CD4-positive, alpha-beta T cell treated with Interferon gamma for 1 hour (primary cell): ENCODE measurements around the gene CAPN1.
"Not testable (repeated sequence)": the region's sequence is repeated elsewhere in the genome, so short reads cannot be mapped to it uniquely, and the experiment has no call there.

Experiments
- DNase-seq: peaks from one replicate; pipeline ENCODE4 v3.0.0-alpha.2; 2020

The CAPN1 gene

GRCh38 chr11:65160643-65161042 is 21.1 kb upstream of the CAPN1 start:
- DNase-seq: no peak

- no peak for DNase-seq
These were observed 18.0 kb upstream of the CAPN1 start for GRCh38 chr11:65163684-65164083.

DNA sequence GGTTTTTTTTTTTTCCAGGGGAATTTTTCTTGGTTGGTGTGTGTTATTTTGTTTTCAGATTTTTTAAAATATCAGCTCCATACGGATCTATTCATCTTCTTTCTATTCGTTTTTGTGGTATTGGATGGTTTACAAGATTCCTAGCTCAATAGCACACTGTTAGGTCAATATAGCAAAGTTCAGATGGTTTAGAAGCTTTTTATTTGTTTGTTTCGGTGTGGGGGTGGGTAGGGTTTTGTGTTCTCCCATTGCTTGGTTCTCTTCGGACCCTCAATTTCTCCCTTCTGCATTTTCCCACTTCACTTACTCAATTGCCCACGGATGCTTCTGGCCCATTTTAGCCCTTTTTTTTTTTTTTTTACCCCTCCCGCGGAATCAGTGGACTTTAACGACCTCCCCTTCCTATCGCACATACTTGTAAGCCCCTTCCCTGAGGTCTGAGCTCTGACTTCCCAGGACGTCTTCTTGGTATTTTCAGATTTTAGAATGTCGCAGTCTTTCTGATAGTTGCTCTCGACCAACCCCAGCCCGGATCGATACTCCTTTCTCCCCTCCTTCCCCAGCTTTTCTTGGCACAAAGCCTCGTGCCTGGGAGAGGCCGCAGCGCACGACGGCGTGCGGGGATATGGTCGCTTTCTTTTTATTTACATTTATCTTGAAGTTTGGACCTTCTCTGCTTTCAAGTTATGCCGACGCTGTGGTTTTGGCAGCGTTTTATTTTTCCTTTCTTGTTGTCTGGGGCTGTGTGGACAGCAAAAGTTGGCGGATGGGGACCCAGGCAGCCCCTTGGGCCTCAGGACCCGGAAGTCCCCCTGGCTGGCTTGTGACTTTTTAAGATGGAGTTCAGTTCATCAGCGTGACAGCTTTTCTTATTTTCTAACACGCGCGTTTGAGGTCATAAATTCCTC is 16.1 kb upstream of the CAPN1 start:
- no peak for DNase-seq

DNA sequence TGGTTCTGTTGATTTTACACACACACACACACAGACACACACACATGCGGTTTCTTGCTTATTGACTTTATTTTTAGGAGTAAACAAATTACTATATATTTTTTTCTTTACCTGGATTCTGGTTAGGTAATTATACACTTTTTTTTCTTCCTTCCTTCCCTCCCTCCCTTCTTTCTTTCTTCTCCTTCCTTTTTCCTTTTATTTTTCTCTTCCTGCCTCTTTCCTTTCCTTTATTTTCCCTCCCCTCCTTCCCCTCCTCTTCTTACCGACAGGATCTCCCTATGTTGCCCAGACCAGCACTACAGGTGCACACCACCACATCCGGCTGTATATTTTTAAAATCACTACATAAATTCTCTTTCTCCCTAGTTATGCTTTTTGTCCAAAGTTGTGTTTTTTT is 14.8 kb upstream of the CAPN1 start:
- no peak for DNase-seq

GRCh38 chr11:65167656-65168055 is 14.1 kb upstream of the CAPN1 start:
- no peak for DNase-seq

GRCh38 chr11:65169164-65169641 is 12.5 kb upstream of the CAPN1 start:
- DNase-seq: no peak

- no peak for DNase-seq
These were observed 11.6 kb upstream of the CAPN1 start, which contains the start of gene SPDYC for GRCh38 chr11:65170058-65170534. SPDYC (plus strand) TSS chr11:65170233; CDS start chr11:65171358, 1,125 bp downstream.

- no peak for DNase-seq
These were observed 9.1 kb upstream of the CAPN1 start for GRCh38 chr11:65172600-65172999.

DNA sequence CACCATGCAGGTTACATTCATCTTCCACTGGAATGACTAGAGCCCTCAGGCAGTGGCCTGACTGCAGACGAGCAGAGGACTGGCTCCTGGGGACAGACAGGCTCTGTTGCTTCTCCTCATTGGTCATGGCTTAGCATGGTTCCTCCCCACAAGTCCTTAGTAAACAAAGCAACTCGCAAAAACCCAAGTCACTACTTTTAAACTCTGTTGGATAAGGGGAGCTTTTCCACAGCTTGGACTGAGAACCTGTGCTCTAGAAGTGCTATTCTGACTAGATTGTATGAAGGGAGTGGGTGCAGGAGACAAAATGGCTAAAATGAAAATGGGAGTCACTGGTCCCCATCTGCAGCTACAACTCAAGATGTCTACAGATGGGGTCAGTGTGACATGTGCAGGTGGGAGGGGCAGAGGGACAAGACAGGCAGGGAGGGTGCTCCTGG is 7.1 kb upstream of the CAPN1 start:
- DNase-seq: not testable (repeated sequence)

DNA sequence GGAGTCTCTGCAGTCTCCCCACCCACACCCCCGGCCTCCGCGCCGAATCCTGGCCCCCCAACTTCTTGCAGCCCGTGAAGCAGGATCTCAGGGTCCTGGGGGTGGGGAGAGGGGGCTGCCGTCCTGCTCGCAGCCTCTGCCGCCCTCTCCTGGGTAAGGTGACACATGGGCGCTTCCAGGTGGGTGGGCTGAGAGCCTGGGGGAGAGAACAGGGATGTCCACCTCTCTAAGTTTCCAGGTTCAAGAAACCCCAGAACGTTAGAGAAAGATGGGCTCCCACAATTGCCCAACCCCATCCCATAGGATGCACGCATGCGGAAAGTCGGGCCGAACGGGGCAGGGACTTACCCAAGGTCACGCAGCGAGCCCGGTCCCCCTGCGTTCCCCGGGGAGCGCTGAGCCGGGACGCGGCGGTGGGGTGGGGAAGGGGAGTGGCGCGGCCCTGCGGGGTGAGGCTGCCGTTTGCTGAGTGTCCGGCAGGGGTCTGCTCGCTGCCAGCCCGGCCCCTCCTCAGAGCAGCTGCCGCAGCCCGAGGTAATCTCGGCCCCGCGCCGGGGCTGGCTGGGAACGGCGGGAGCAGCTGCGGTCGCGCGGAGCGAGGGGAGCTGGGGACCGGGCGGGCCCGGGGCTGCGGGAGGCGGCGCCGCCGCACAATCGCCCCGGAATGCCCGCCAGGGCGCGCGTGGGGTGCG is 705 bp upstream of the CAPN1 start:
- DNase-seq: peak; percentile 61

DNA sequence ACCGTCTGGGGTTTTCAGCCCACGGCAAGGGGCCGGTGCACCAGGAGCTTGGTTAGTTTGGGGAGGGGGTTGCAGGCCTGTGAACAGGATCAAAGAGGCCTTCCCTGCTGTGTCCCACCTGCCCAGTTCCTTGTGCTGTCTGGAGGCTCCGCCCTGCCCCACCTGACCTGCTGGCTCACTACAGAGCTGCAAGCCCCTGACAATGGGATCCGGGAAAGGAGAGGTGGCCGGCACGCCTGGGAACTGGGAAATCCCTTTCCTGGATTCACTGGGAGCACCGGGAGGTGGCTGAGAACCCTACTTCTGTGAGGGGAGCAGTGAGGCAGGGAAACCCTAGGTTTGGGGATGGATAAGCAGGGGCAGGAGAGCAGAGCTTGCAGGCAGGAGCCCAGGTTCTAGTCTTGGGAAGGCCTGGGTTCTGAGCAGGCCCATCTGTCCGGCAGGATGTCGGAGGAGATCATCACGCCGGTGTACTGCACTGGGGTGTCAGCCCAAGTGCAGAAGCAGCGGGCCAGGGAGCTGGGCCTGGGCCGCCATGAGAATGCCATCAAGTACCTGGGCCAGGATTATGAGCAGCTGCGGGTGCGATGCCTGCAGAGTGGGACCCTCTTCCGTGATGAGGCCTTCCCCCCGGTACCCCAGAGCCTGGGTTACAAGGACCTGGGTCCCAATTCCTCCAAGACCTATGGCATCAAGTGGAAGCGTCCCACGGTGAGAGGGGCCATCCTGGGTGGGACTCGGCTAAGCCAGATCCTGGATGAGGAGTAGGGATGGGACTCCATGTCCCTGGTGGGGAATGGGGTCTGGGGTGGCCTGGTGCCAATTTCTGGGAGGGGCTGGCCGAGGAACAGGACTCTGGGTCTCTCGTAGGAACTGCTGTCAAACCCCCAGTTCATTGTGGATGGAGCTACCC is 786 bp downstream of the CAPN1 start:
- DNase-seq: no peak

GRCh38 chr11:65183201-65183891 is 1.6 kb downstream of the CAPN1 start:
- DNase-seq: no peak

- DNase-seq: no peak
These were observed 2.4 kb downstream of the CAPN1 start for GRCh38 chr11:65184146-65184545.

- no peak for DNase-seq
These were observed 3.4 kb downstream of the CAPN1 start for GRCh38 chr11:65185171-65185570.

- DNase-seq: no peak
These were observed 4.2 kb downstream of the CAPN1 start for GRCh38 chr11:65185869-65186341.

GRCh38 chr11:65186701-65187100 is 5.0 kb downstream of the CAPN1 start:
- DNase-seq: no peak

GRCh38 chr11:65187146-65187675 is 5.5 kb downstream of the CAPN1 start:
- no peak for DNase-seq

- DNase-seq: no peak
These were observed 6.3 kb downstream of the CAPN1 start for GRCh38 chr11:65187971-65188461.

DNA sequence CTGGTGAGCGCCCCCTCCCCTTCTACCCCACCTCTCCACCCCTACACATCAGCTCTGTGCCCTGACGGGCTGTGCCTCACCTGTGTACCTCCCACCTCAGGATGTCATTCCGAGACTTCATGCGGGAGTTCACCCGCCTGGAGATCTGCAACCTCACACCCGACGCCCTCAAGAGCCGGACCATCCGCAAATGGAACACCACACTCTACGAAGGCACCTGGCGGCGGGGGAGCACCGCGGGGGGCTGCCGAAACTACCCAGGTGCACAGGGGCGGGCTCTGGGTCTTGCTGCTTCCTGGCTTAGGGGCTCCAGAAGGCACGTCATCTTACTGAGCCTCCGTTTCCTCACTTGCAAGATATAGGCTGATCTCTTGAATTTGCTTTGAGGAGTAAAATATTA is 6.8 kb downstream of the CAPN1 start:
- no peak for DNase-seq

- no peak for DNase-seq
These were observed 7.5 kb downstream of the CAPN1 start for GRCh38 chr11:65189191-65189590.

GRCh38 chr11:65194564-65194963 is 12.8 kb downstream of the CAPN1 start:
- DNase-seq: no peak
